ENCODE data around the gene SPATS2L.

DNA sequence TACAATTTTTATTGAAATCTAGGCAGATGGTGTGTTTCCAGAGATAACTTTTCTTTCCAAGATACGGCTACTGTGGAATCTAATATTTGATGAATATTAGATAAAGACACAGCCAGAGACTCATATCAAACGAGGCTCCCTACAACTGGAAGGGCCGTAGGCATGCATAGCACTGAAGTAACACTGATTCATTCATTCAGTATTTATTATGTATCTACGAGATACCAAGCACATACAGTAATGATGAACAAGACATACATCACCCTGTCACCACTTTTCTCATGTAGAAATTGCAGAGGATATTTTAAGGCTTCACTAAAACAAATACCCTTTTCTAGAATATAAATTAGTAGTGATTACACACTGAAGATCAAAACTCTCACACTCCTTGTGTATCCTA is 128.9 kb downstream of the SPATS2L start:
- TF ChIP-seq, protein P1, sequence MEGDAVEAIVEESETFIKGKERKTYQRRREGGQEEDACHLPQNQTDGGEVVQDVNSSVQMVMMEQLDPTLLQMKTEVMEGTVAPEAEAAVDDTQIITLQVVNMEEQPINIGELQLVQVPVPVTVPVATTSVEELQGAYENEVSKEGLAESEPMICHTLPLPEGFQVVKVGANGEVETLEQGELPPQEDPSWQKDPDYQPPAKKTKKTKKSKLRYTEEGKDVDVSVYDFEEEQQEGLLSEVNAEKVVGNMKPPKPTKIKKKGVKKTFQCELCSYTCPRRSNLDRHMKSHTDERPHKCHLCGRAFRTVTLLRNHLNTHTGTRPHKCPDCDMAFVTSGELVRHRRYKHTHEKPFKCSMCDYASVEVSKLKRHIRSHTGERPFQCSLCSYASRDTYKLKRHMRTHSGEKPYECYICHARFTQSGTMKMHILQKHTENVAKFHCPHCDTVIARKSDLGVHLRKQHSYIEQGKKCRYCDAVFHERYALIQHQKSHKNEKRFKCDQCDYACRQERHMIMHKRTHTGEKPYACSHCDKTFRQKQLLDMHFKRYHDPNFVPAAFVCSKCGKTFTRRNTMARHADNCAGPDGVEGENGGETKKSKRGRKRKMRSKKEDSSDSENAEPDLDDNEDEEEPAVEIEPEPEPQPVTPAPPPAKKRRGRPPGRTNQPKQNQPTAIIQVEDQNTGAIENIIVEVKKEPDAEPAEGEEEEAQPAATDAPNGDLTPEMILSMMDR (IDR thresholded peaks at IDR 0.05; ENCODE audit: poor library complexity) = no peak
- TF ChIP-seq EZH2phosphoT487 (IDR thresholded peaks at IDR 0.05; ENCODE audit: low read depth, severe bottlenecking, unreplicated experiment) = no peak
- TF ChIP-seq EZH2 (IDR thresholded peaks at IDR 0.05; ENCODE audit: borderline replicate concordance) = no peak
